Fibroblast of mammary gland (primary cell): Measurements from ENCODE around the gene KCNA5.

Experiments
- DNase-seq: peaks from one replicate; pipeline ENCODE4 v3.0.0-alpha.2; 2010; ENCODE audit warnings: low read depth
- H3K4me3 ChIP-seq: 2 replicates; pipeline ENCODE4 v1.5.1; 2011; ENCODE audit warnings: low read depth, mild to moderate bottlenecking, low read length, moderate library complexity; ENCODE audit not compliant: control insufficient read depth
- TF ChIP-seq, protein P1 (sequence below): conservative IDR thresholded peaks from 2 replicates; pipeline ENCODE4 v1.5.1; 2011; ENCODE audit warnings: low read depth, low read length, inconsistent platforms; ENCODE audit not compliant: control insufficient read depth, insufficient read depth

KCNA5 gene

DNA sequence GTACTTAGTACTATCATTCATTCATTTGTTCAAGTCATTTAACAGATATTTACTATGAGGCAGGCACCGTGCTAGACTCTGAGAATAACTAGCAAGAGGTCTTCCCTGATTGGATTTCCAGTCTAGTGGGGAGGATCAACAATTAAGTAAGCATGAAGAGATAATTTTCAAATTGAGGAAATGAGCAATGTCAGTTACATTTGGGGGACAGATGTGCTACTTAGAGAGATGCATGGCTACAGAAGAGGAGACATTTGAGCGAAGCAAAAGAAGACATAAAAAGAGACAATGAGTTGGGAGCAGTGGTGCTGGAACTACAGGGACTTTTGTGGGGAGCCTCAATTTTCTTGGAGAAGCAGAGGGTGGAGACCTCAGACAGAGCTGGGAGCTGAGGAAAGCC lies 7.7 kb downstream of the KCNA5 start:
- TF ChIP-seq, protein P1, sequence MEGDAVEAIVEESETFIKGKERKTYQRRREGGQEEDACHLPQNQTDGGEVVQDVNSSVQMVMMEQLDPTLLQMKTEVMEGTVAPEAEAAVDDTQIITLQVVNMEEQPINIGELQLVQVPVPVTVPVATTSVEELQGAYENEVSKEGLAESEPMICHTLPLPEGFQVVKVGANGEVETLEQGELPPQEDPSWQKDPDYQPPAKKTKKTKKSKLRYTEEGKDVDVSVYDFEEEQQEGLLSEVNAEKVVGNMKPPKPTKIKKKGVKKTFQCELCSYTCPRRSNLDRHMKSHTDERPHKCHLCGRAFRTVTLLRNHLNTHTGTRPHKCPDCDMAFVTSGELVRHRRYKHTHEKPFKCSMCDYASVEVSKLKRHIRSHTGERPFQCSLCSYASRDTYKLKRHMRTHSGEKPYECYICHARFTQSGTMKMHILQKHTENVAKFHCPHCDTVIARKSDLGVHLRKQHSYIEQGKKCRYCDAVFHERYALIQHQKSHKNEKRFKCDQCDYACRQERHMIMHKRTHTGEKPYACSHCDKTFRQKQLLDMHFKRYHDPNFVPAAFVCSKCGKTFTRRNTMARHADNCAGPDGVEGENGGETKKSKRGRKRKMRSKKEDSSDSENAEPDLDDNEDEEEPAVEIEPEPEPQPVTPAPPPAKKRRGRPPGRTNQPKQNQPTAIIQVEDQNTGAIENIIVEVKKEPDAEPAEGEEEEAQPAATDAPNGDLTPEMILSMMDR = no peak
- DNase-seq = no peak
- no peak overlapping the region for H3K4me3 ChIP-seq

DNA sequence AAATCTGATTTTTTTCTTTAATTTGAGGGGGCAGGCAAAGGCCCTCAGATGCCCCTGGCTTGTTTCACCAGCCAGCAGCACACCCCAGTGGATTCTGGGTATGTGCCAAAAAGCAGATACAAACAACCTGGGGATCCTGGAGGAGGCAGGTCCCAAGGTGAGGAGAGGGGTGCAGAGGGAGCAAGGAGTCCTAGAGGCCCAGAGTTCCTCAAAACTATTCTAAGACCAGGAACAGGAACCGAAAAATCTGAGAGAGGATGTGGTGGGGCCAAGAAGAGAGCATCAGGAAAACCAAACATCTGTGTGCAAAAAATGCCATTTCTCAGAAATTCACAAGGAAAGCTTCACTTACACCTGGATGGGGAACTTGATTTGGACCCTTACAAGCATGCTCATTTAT lies 8.2 kb downstream of the KCNA5 start:
- no peak for DNase-seq
- TF ChIP-seq, protein P1 = no peak
- H3K4me3 ChIP-seq = no peak overlapping the region

DNA sequence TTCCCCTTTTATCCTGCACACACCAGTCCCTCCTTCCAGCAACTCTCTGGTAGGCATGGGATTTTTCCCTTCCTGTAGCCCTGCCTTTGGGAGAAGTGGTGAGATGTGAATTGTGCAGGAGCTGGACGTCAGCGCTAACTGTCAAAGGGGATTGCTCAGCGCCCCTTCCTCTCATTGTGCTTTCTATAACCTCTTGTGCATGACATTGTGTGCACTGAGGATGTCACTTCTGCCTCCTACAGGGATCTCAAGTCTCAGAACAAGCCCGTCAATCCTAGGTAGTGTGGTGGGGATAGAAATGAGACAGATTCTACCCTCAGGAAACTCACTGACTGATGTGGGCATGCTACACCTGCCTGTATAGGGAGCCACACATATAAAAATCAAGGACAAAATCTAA lies 8.7 kb downstream of the KCNA5 start:
- no peak overlapping the region for H3K4me3 ChIP-seq
- DNase-seq = no peak
- TF ChIP-seq, protein P1 = no peak

DNA sequence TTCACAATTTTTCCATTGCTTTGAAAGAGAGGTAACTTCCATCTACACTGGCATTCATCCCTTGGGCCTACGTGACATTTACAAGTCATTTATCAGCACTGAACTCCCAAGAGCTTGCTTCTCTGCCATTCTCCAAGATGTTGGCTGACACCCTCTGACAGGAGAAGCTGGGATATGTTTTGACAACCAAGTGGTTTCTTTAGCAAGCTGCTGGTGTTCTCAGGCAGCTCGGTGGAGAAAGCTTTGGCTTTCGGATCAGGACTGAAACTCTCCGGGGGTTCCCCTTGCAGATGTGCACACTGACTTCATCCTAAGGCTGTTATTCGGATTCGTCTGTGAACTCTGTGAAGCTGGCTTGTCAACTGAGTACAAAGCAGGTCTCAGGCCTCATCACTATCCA lies 15.7 kb downstream of the KCNA5 start:
- TF ChIP-seq, protein P1 = no peak
- no peak overlapping the region for H3K4me3 ChIP-seq
- DNase-seq = no peak

DNA sequence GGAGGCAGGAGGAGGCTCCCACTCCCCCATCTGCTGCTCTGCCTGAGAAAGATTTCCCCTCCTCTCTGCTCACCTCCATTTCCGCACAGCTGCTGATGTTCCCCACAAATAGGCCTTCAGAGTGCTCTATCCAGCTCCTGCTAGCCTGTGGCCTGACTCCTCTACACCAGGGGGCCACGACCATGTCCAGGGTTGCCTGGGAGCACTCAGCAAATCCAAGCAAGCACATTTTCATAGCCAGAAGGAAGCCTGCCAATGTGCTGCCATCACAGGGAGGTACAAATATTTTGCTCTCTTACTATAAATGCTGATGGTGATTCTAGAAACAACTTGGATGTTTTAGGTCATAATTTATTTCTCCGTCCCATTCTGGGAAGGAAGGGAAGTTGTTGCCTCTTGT lies 17.3 kb downstream of the KCNA5 start:
- no peak for DNase-seq
- no peak overlapping the region for H3K4me3 ChIP-seq
- TF ChIP-seq, protein P1 = no peak

DNA sequence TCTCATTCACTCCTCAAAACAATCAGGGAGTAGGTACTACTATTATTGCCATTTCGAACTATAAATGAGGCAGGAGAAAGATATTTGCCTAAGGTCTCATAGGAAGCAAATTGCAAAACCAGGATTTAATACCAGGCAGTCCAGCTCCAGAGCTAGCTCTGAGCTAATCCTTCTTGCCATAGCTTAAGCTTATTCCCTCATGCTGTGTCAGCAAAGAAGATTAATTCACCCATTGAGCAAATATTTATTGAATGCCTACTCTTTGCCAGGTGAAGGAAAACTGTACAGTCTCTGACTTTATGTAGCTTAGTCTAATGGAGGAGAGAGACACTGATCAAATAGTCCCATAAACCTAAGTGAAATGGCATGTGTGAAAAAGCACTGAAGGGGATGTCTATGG lies 19.5 kb downstream of the KCNA5 start:
- DNase-seq = no peak
- no peak overlapping the region for H3K4me3 ChIP-seq
- TF ChIP-seq, protein P1 = no peak

DNA sequence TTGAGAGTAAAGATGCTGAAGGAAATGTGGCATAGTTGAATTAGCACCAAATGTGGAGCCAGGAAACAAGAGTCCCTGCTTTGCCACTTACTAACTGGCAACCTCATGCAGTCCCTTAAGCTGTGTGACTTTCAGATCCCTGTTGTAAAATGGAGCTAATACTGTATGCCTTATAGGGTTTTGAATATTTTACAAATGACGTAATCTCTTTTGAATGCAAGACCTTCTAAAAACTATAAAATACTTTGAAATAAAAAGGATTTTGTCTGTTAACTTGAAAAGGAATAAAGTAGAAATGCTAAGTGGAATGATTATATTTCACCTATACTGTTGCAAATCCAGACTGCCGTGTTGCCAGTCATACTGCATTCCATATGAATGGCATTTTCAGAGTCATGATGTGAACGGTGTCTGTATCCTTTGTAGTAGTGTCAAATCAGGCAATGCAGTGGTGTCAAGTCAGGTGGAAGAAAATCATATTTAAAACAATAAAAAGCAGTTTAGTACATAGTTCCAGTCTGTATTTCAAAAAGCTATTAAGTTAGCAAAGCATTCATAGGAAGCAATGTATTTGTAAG lies 21.3 kb downstream of the KCNA5 start:
- TF ChIP-seq, protein P1 = no peak
- no peak for DNase-seq

More for the DNA sequence above, 21.3 kb downstream of the KCNA5 start:
- H3K4me3 ChIP-seq = no peak overlapping the region
